Transverse colon (tissue), 4 donors: Measurements from ENCODE around the gene DOCK3.

Experiments used
- CTCF ChIP-seq, 5 experiments: fragments of 200-600 bp in 3 of 5; fragments of 450-650 bp in 2 of 5; sonication (generic) in 3 of 5; IDR thresholded peaks; 1 replicate in 2 of 5; 2 replicates in 3 of 5; pipeline ENCODE4 v1.5.1; 2016 to 2017; ENCODE audit warnings: antibody characterized with exemption in 5 of 5, inconsistent platforms in 3 of 5, mild to moderate bottlenecking in 2 of 5, moderate library complexity in 1 of 5
- POLR2A ChIP-seq: fragments of 450-650 bp; IDR thresholded peaks from one replicate; pipeline ENCODE4 v1.6.1; 2016; ENCODE audit warnings: antibody characterized with exemption, mild to moderate bottlenecking, moderate library complexity
- POLR2AphosphoS5 ChIP-seq, 3 donors: sonication (generic); formaldehyde crosslinking; IDR thresholded peaks; one replicate each; pipeline ENCODE4 v1.6.1; 2016; ENCODE audit warnings: antibody characterized with exemption in 3 of 3

DNA sequence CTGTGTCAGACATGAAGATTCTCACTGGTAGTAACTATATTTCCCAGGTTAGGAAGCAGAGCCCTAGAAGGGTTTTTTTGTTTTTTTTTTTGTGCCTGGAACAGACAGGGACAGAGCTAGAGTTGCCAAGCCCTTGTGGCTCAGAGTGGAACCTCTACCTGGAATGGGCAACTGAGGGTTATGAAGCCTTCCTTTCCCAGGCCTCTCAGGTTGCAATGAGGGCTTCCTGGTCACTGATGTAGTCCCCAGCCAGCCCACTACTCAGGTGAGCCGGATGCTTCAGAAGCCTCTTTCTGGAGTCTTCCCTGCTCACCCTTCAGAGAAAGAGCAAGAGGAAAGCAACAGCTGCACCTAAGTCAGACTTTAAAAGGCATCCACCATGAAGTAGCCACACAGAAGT is 661.5 kb downstream of the DOCK3 start:
- TF ChIP-seq POLR2A (no peak), CTCF (IDR thresholded peaks at IDR 0.05) (no peak), POLR2AphosphoS5 (IDR thresholded peaks at IDR 0.05) (no peak)
